Measurements from ENCODE around the gene HOXA3. TPM values are rescaled to one million over a fixed set of nuclear protein-coding genes. Genes with fewer than 3 reads are reported as not detected.

Gene HOXA3
- total RNA-seq, 2 experiments from 2014 or later: not detected

- no peak overlapping the region for H3K4me3 Mint-ChIP-seq
- H3K27ac Mint-ChIP-seq: no peak overlapping the region
- no peaks in the 10 kb centered on the region for H3K36me3 Mint-ChIP-seq
- DNase-seq: no peak
- POLR2A ChIA-PET: no interaction called here
- no peaks in the 10 kb centered on the region for H3K9me3 Mint-ChIP-seq
- peaks cover 5% of the 10 kb centered on the region for H3K27me3 Mint-ChIP-seq
- H3K4me1 Mint-ChIP-seq: peaks cover 3% of the 10 kb centered on the region
- no peak for ATAC-seq (ENCODE audit: low read depth)
Measured at GRCh38 chr7:27078616-27079233, 73.7 kb downstream of the HOXA3 start.

DNA sequence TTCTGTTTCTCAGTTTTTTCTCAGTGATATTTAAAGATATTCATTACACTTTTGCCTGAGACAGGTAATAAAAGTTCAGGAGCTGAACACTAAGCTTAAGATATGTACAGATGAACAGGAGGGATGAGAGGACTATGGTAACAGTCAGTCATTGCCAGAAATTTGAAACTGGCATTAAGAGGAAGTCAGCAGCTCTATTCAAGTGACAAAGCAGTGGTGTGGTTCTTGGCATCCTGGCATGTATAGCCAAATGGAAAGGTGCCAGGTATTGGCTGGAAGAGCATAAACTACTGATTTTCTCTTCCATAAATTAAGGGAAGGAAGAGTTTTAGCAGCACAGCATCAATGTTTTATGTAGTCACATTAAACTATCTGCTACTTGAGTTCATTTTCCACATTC, 79.3 kb downstream of the HOXA3 start:
- Mint-ChIP-seq H3K27ac (no peak overlapping the region), H3K36me3 (no peaks in the 10 kb centered on the region), H3K4me3 (no peak overlapping the region), H3K9me3 (no peaks in the 10 kb centered on the region), H3K4me1 (peaks cover 1% of the 10 kb centered on the region), H3K27me3 (peaks cover 12% of the 10 kb centered on the region)
- POLR2A ChIA-PET: no interaction called here
- ATAC-seq (ENCODE audit: low read depth) (no peak), DNase-seq (no peak)

DNA sequence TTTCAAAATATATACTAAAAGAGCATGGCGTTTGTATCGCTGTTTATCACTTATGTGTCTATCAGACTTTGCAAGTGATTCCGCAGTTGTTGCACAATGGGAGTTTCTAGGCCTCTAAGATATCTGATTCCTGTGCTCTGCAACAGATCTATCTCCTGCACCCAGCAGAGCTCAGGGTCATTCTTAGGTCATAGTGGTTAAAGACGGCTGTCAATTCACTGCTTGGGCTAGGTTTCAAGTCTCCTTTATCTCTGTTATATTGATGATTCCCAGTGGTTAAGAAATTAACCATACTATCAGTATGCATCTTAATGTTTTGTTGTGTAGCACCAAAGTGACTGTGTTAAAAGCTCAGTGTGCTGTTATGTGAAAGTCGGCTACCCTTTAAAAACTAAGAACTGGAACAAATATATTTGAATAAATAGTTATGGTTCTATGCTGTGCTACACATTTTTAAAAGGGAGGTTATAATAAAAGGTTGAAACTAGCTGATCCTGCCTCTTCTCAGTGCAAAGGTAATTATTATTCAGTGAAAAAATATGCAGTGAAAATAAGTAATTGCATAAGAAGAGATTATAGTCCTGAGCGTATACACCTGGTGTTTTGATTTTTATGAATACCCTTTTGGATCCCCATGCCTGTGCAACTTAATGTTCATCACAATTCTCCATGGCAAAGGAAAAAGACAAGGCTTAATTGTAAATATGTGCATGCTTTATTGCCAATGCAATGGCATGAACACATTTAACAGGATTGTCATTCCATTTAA, 80.6 kb downstream of the HOXA3 start:
- Mint-ChIP-seq H3K4me3 (no peak overlapping the region), H3K27ac (no peak overlapping the region), H3K9me3 (no peaks in the 10 kb centered on the region), H3K27me3 (peaks cover 14% of the 10 kb centered on the region), H3K36me3 (no peaks in the 10 kb centered on the region), H3K4me1 (peaks cover 4% of the 10 kb centered on the region)
- POLR2A ChIA-PET: no interaction called here
- DNase-seq: no peak
- no peak for ATAC-seq (ENCODE audit: low read depth)

DNA sequence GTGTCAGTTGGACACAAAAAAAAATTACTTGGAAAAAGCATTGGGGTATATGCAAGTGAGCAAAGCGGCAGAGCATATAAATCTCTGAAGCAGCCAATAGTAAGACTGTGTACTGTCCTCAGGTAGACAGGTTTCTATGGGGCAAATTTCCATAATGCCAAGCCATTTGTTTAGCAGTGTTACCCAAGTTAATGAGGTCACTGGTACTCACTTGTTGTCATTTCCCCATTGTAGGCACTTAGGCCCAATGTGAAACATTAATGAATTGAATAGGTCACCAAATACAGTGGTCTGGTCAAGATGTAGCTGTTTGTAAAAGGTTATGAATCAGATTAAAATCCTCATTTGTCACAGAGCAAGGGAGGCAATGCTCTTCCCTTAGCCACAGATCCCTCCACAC, 84.1 kb downstream of the HOXA3 start:
- Mint-ChIP-seq H3K4me3 (no peak overlapping the region), H3K36me3 (no peaks in the 10 kb centered on the region), H3K27me3 (peaks cover 14% of the 10 kb centered on the region), H3K27ac (no peak overlapping the region), H3K4me1 (peaks cover 6% of the 10 kb centered on the region), H3K9me3 (no peaks in the 10 kb centered on the region)
- POLR2A ChIA-PET: no interaction called here
- ATAC-seq (ENCODE audit: low read depth) (no peak), DNase-seq (no peak)

GRCh38 chr7:27066148-27066547, 86.2 kb downstream of the HOXA3 start:
- DNase-seq (no peak), ATAC-seq (ENCODE audit: low read depth) (no peak)
- no peak overlapping the region for H3K4me3 Mint-ChIP-seq
- peaks cover 6% of the 10 kb centered on the region for H3K4me1 Mint-ChIP-seq
- POLR2A ChIA-PET: no interaction called here
- no peak overlapping the region for H3K27ac Mint-ChIP-seq
- H3K36me3 Mint-ChIP-seq: no peaks in the 10 kb centered on the region
- no peaks in the 10 kb centered on the region for H3K9me3 Mint-ChIP-seq
- H3K27me3 Mint-ChIP-seq: peaks cover 11% of the 10 kb centered on the region

DNA sequence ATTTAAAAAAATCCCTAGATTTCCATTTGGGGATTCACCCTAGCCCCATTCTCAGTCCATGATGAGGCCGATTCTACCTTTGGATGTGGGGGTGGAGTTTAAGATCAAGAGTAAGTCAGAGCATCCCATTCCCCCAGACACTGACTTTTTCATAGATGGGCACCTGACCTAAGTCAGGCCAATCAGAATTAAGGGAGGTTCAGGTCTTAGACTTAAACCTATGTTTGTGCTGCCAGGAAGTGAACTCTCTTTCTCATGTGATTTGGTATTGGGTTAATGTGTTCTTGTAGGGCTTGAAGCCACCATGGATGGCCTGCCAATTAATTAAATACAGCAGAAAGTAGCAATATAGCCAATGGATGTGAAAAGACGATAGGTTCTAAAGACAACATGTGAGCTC, 86.7 kb downstream of the HOXA3 start:
- no peaks in the 10 kb centered on the region for H3K9me3 Mint-ChIP-seq

GRCh38 chr7:27064661-27065060, 87.7 kb downstream of the HOXA3 start:
- POLR2A ChIA-PET: interaction anchor here (0.6 kb wide), 1 partner anchor 40 kb away, joined by 3 read pairs; no protein-coding TSS in a partner anchor

More for the DNA sequence above, 86.7 kb downstream of the HOXA3 start:
- POLR2A ChIA-PET: no interaction called here
- Mint-ChIP-seq H3K27ac (no peak overlapping the region), H3K36me3 (no peaks in the 10 kb centered on the region), H3K4me1 (peaks cover 6% of the 10 kb centered on the region), H3K4me3 (no peak overlapping the region), H3K27me3 (peaks cover 15% of the 10 kb centered on the region)
- ATAC-seq (ENCODE audit: low read depth): no peak
- DNase-seq: no peak

GRCh38 chr7:27064159-27064558, 88.2 kb downstream of the HOXA3 start:
- ATAC-seq (ENCODE audit: low read depth) (no peak), DNase-seq (no peak)
- peaks cover 15% of the 10 kb centered on the region for H3K27me3 Mint-ChIP-seq
- H3K27ac Mint-ChIP-seq: no peak overlapping the region
- POLR2A ChIA-PET: interaction anchor here (0.6 kb wide), 1 partner anchor 41 kb away, joined by 3 read pairs; no protein-coding TSS in a partner anchor
- H3K36me3 Mint-ChIP-seq: no peaks in the 10 kb centered on the region
- no peak overlapping the region for H3K4me3 Mint-ChIP-seq
- H3K9me3 Mint-ChIP-seq: no peaks in the 10 kb centered on the region
- peaks cover 6% of the 10 kb centered on the region for H3K4me1 Mint-ChIP-seq

More at GRCh38 chr7:27064661-27065060, 87.7 kb downstream of the HOXA3 start:
- no peaks in the 10 kb centered on the region for H3K9me3 Mint-ChIP-seq
- no peak overlapping the region for H3K27ac Mint-ChIP-seq
- no peak for ATAC-seq (ENCODE audit: low read depth)
- H3K4me1 Mint-ChIP-seq: peaks cover 6% of the 10 kb centered on the region
- peaks cover 15% of the 10 kb centered on the region for H3K27me3 Mint-ChIP-seq
- no peak overlapping the region for H3K4me3 Mint-ChIP-seq
- DNase-seq: no peak
- no peaks in the 10 kb centered on the region for H3K36me3 Mint-ChIP-seq

DNA sequence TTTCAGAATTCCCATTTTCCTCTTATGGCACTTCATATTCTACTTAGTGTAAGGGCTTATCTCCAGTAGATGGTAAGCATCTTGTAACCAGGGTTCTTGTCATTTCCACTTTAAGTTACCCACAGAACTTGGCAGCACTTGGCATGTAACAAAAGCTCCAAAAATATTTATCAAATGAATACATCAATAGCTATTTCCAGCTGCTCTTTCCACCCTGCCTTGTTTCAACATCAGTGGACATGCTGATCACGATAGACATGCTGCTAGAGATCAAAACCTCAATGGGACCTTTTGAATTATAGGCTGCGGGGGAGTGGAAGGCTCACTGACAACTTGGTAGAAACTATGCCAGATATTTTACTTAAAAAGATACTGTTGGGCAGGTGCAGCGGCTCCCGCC, 89.4 kb downstream of the HOXA3 start:
- Mint-ChIP-seq H3K4me3 (no peak overlapping the region), H3K27ac (no peak overlapping the region), H3K27me3 (peaks cover 11% of the 10 kb centered on the region), H3K4me1 (peaks cover 5% of the 10 kb centered on the region), H3K9me3 (no peaks in the 10 kb centered on the region), H3K36me3 (no peaks in the 10 kb centered on the region)
- ATAC-seq (ENCODE audit: low read depth) (no peak), DNase-seq (no peak)
- POLR2A ChIA-PET: no interaction called here

Small RNA genes within 50 kb of the gene (microRNA-seq; reads per million reads assigned to microRNA genes)
- gene MIR196B: 5.6 reads per million

Other genes with a start within 250 kb of the HOXA3 start
- gene HOXA1, start 56.6 kb downstream of the HOXA3 start, total RNA-seq: 1 to 10 TPM in 1 of 2 experiments, under 1 TPM in 1; 0.72 to 1.0 TPM
- gene HOXA2, start 49.9 kb downstream of the HOXA3 start, total RNA-seq: not detected
- under 1 TPM; 0.17 to 0.53 TPM for gene HOXA4, start 21.8 kb downstream of the HOXA3 start, total RNA-seq
- not detected for gene HOXA5, start 8.9 kb downstream of the HOXA3 start, total RNA-seq
- gene HOXA6, start 4.8 kb downstream of the HOXA3 start, total RNA-seq: not detected
- not detected for gene HOXA7, start 4.1 kb upstream of the HOXA3 start, total RNA-seq
- gene HOXA9, start 13.0 kb upstream of the HOXA3 start, total RNA-seq: not detected
- gene HOXA10, start 21.7 kb upstream of the HOXA3 start, total RNA-seq: not detected
- not detected for gene HOXA11, start 32.6 kb upstream of the HOXA3 start, total RNA-seq
- not detected for gene HOXA13, start 47.5 kb upstream of the HOXA3 start, total RNA-seq
- not detected for gene EVX1, start 90.2 kb upstream of the HOXA3 start, total RNA-seq

All from activated naive CD8-positive, alpha-beta T cell treated with anti-CD3 and anti-CD28 coated beads, Interleukin-2, amount 10 ng/mL, durations not matched to agents 7 days and 5 days (primary cell).